SK-N-SH treated with all-trans-retinoic acid at 6 μM for 48 hours (cell line): ENCODE data around the gene BUB1B.
"Not testable (repeated sequence)": the region's sequence is repeated elsewhere in the genome, so short reads cannot be mapped to it uniquely, and the experiment has no call there.

Experiments used
- ATAC-seq: fragments of 200-7000 bp; cut with Tn5 transposase; 3 replicates; pipeline ENCODE4 v1.9.1; 2020; ENCODE audit warnings: mild to moderate bottlenecking, moderate library complexity
- ARNTL ChIP-seq: fragments of 450-650 bp; formaldehyde crosslinking; IDR thresholded peaks from 2 replicates; pipeline ENCODE4 v1.5.0; 2020; ENCODE audit warnings: low read depth, mild to moderate bottlenecking, moderate library complexity, borderline replicate concordance
- BACH2 ChIP-seq: fragments of 250-450 bp; sonication (Bioruptor Pico); IDR thresholded peaks from 2 replicates; pipeline ENCODE4 v1.9.0; 2021; ENCODE audit warnings: mild to moderate bottlenecking, borderline replicate concordance
- CREB5 ChIP-seq: fragments of 250-450 bp; sonication (Bioruptor Pico); IDR thresholded peaks from 2 replicates; pipeline ENCODE4 v1.5.1; 2020; ENCODE audit warnings: low read depth, mild to moderate bottlenecking, moderate library complexity
- CSDC2 ChIP-seq: fragments of 250-450 bp; sonication (Bioruptor Pico); IDR thresholded peaks from 2 replicates; pipeline ENCODE4 v1.5.0; 2020; ENCODE audit warnings: mild to moderate bottlenecking, moderate library complexity
- CSRNP3 ChIP-seq: fragments of 250-450 bp; sonication (Bioruptor Pico); IDR thresholded peaks from 2 replicates; pipeline ENCODE4 v1.5.1; 2021; ENCODE audit warnings: mild to moderate bottlenecking, moderate library complexity
- ESRRG ChIP-seq: fragments of 250-450 bp; sonication (Bioruptor Pico); IDR thresholded peaks from 2 replicates; pipeline ENCODE4 v1.6.1; 2021; ENCODE audit warnings: mild to moderate bottlenecking
- GLIS3 ChIP-seq: fragments of 250-450 bp; sonication (Bioruptor Pico); IDR thresholded peaks from 2 replicates; pipeline ENCODE4 v1.5.0; 2020; ENCODE audit warnings: mild to moderate bottlenecking, moderate library complexity
- OSR1 ChIP-seq: fragments of 250-450 bp; sonication (Bioruptor Pico); IDR thresholded peaks from 2 replicates; pipeline ENCODE4 v1.8.0; 2022; ENCODE audit warnings: moderate library complexity, mild to moderate bottlenecking, inconsistent platforms
- PATZ1 ChIP-seq: fragments of 250-450 bp; sonication (Bioruptor Pico); IDR thresholded peaks from 2 replicates; pipeline ENCODE4 v1.8.0; 2020; ENCODE audit warnings: mild to moderate bottlenecking, moderate library complexity, borderline replicate concordance
- POU6F1 ChIP-seq: fragments of 250-450 bp; sonication (Bioruptor Pico); IDR thresholded peaks from 2 replicates; pipeline ENCODE4 v1.8.0; 2021; ENCODE audit warnings: low read depth, mild to moderate bottlenecking, moderate library complexity, borderline replicate concordance
- RARB ChIP-seq: fragments of 250-450 bp; sonication (Bioruptor Pico); IDR thresholded peaks from 2 replicates; pipeline ENCODE4 v1.8.0; 2021; ENCODE audit warnings: mild to moderate bottlenecking, moderate library complexity
- SNAI2 ChIP-seq: fragments of 250-450 bp; sonication (Bioruptor Pico); IDR thresholded peaks from 2 replicates; pipeline ENCODE4 v1.5.0; 2020; ENCODE audit warnings: mild to moderate bottlenecking, moderate library complexity
- TCF4 ChIP-seq: fragments of 250-450 bp; sonication (Bioruptor Pico); IDR thresholded peaks from 2 replicates; pipeline ENCODE4 v1.8.0; 2021; ENCODE audit warnings: mild to moderate bottlenecking, moderate library complexity, borderline replicate concordance
- TOX ChIP-seq: fragments of 250-450 bp; sonication (Bioruptor Pico); IDR thresholded peaks from 2 replicates; pipeline ENCODE4 v1.8.0; 2021; ENCODE audit warnings: mild to moderate bottlenecking, moderate library complexity, borderline replicate concordance
- TSHZ2 ChIP-seq: fragments of 250-450 bp; sonication (Bioruptor Pico); IDR thresholded peaks from 2 replicates; pipeline ENCODE4 v1.5.0; 2020; ENCODE audit warnings: mild to moderate bottlenecking, moderate library complexity
- ZC3H10 ChIP-seq: fragments of 250-450 bp; sonication (Bioruptor Pico); IDR thresholded peaks from 2 replicates; pipeline ENCODE4 v1.5.1; 2021; ENCODE audit warnings: mild to moderate bottlenecking, moderate library complexity
- ZFP3 ChIP-seq: fragments of 250-450 bp; sonication (Bioruptor Pico); IDR thresholded peaks from 2 replicates; pipeline ENCODE4 v1.5.0; 2020; ENCODE audit warnings: mild to moderate bottlenecking, moderate library complexity
- ZFP30 ChIP-seq: fragments of 450-650 bp; formaldehyde crosslinking; IDR thresholded peaks from 2 replicates; pipeline ENCODE4 v1.5.0; 2022; ENCODE audit warnings: mild to moderate bottlenecking, moderate library complexity
- ZNF565 ChIP-seq: fragments of 450-650 bp; formaldehyde crosslinking; conservative IDR thresholded peaks from 2 replicates; pipeline ENCODE4 v1.5.0; 2020; ENCODE audit warnings: low read depth, mild to moderate bottlenecking, moderate library complexity
- ZNF70 ChIP-seq: fragments of 450-650 bp; formaldehyde crosslinking; IDR thresholded peaks from 2 replicates; pipeline ENCODE4 v1.5.0; 2020; ENCODE audit warnings: mild to moderate bottlenecking, moderate library complexity

BUB1B gene

GRCh38 chr15:40162552-40162951, 1.7 kb downstream of the BUB1B start:
- ATAC-seq: no peak
- TF ChIP-seq ESRRG (CRISPR knock-in tag): no peak
- no peak for TF ChIP-seq ZNF565 (CRISPR knock-in tag)
- TF ChIP-seq POU6F1 (CRISPR knock-in tag): no peak
- TF ChIP-seq ARNTL (CRISPR knock-in tag): no peak
- TF ChIP-seq RARB (CRISPR knock-in tag): no peak
- TF ChIP-seq ZFP3 (CRISPR knock-in tag): no peak

GRCh38 chr15:40163657-40164416, 3.0 kb downstream of the BUB1B start:
- no peak for ATAC-seq
- no peak for TF ChIP-seq POU6F1 (CRISPR knock-in tag)
- TF ChIP-seq ZFP3 (CRISPR knock-in tag): no peak
- TF ChIP-seq OSR1 (CRISPR knock-in tag): no peak
- no peak for TF ChIP-seq ARNTL (CRISPR knock-in tag)
- no peak for TF ChIP-seq ZFP30 (CRISPR knock-in tag)
- no peak for TF ChIP-seq TOX
- no peak for TF ChIP-seq GLIS3 (CRISPR knock-in tag)
- no peak for TF ChIP-seq ZC3H10 (CRISPR knock-in tag)
- TF ChIP-seq ESRRG (CRISPR knock-in tag): no peak
- TF ChIP-seq CSRNP3: no peak
- TF ChIP-seq PATZ1 (CRISPR knock-in tag): no peak

GRCh38 chr15:40167374-40167773, 6.5 kb downstream of the BUB1B start:
- ATAC-seq: not testable (repeated sequence)

GRCh38 chr15:40175160-40175559, 14.3 kb downstream of the BUB1B start:
- ATAC-seq: no peak
- TF ChIP-seq CREB5 (CRISPR knock-in tag): no peak
- no peak for TF ChIP-seq CSDC2
- no peak for TF ChIP-seq OSR1 (CRISPR knock-in tag)
- TF ChIP-seq GLIS3 (CRISPR knock-in tag): no peak
- no peak for TF ChIP-seq TSHZ2 (CRISPR knock-in tag)
- TF ChIP-seq SNAI2 (CRISPR knock-in tag): no peak
- TF ChIP-seq ZFP30 (CRISPR knock-in tag): no peak
- TF ChIP-seq ZNF70 (CRISPR knock-in tag): no peak
- TF ChIP-seq BACH2 (CRISPR knock-in tag): no peak
- TF ChIP-seq ZFP3 (CRISPR knock-in tag): no peak
- TF ChIP-seq ESRRG (CRISPR knock-in tag): no peak
- no peak for TF ChIP-seq RARB (CRISPR knock-in tag)
- TF ChIP-seq TCF4 (CRISPR knock-in tag): no peak
